Fibroblast of the aortic adventitia (primary cell): ENCODE results near the gene MVB12B. TPM values are rescaled to one million over a fixed set of nuclear protein-coding genes. Genes with fewer than 3 reads are reported as not detected.

Experiments used
- DNase-seq: peaks from one replicate; pipeline ENCODE4 v3.0.0-alpha.2; 2010; ENCODE audit warnings: low read depth
- H3K4me3 ChIP-seq: 2 replicates; pipeline ENCODE4 v1.5.1; 2011; ENCODE audit warnings: low read depth, mild to moderate bottlenecking, control low read depth, low read length, moderate library complexity
- total RNA-seq: library from RNA; depleted of rRNA; stranded (reverse); fragments of >200 nt; gene quantifications from 2 replicates; pipeline ENCODE4 v1.2.3, GENCODE V29; 2012; ENCODE audit warnings: low replicate concordance
- TF ChIP-seq, protein P1 (sequence below): IDR thresholded peaks from 2 replicates; pipeline ENCODE4 v1.5.1; 2011; ENCODE audit warnings: mild to moderate bottlenecking, low read length, control low read depth, inconsistent platforms; ENCODE audit not compliant: insufficient read depth

MVB12B gene
- total RNA-seq, 1 donor, result 3.5 TPM

DNA sequence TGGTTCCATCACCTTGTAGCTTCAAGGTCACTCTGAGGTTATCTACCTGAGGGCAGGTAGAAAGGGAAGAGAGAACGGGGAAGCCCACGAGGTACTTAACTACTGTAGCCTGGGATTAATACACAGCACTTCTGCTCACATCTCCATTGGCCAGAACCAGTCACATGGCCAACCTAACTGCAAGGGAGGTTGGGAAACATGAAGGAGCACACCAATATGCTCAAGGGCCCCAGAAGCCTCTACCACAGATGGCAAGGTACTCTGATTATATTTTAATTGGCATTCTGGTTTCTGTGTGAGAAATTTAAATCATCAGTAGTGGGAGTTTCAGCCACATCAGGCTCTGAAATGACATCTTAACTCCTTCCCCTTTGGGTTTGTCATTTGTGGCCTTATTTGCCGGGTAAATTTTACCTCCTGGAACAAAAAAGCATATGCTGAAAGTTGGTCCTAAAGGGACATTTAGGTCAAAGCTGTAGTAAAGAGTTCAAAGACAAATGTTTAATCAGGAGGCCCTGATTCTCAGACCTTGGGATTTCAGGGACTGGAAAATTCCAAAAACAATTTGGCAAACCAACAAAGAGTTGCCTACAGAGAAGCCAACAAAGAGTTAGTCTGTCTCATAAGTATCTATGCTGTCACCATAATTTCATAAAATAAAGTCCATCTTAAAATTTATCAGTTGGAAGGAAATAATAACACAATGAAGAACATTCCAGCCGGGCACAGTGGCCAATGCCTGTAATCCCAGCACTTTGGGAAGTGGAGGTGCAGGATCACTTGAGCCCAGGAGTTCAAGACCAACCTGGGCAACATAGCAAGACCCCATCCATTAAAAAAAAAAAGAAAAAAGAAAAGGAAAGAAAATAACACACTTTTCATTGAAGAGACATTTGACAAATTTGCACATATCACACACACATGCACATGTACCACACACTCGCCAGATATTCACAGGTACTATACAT is 13.8 kb upstream of the MVB12B start:
- no peak for DNase-seq
- no peak overlapping the region for H3K4me3 ChIP-seq
- TF ChIP-seq, protein P1, sequence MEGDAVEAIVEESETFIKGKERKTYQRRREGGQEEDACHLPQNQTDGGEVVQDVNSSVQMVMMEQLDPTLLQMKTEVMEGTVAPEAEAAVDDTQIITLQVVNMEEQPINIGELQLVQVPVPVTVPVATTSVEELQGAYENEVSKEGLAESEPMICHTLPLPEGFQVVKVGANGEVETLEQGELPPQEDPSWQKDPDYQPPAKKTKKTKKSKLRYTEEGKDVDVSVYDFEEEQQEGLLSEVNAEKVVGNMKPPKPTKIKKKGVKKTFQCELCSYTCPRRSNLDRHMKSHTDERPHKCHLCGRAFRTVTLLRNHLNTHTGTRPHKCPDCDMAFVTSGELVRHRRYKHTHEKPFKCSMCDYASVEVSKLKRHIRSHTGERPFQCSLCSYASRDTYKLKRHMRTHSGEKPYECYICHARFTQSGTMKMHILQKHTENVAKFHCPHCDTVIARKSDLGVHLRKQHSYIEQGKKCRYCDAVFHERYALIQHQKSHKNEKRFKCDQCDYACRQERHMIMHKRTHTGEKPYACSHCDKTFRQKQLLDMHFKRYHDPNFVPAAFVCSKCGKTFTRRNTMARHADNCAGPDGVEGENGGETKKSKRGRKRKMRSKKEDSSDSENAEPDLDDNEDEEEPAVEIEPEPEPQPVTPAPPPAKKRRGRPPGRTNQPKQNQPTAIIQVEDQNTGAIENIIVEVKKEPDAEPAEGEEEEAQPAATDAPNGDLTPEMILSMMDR, result no peak

DNA sequence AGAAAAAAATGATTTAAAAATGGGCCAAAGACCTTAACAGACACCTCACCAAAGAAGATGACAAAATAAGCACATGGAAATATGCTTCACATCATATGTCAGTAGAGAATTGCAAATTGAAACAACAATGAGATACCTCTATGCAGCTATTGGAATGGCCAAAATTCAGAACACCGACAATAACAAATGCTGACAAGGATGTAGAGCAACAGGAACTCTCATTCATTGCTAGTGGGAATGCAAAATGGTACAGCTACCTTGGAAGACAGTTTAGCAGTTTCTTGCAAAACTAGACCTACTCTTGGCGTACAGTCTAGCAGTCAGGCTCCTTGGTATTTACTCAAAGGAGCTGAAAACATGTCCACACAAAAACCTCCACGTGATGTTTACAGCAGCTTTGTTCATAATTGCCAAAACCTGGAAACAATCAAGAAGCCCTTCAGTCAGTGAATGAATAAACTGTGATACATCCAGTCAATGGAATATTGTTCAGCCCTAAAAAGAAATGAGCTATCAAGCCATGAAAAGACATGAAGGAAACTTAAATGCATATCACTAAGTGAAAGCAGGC is 10.5 kb upstream of the MVB12B start:
- no peak overlapping the region for H3K4me3 ChIP-seq
- no peak for DNase-seq
- TF ChIP-seq, protein P1, result no peak

DNA sequence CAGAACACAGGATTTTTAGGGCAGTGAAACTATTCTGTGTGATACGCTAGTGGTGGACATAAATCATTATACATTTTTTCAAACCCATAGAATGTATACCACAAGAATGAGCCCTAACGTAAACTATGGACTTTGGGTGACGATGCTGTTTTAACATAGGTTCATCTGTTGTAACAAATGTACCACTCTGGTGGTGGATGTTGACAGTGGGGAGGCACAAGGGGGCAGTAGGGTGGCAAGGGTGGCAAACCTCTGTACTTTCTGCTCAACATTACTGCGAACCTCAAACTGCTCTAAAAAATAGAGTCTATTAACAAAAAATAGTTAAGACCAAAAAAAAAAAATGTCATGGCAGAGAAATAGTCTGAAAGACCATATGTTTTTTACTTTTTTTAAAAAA is 9.1 kb upstream of the MVB12B start:
- TF ChIP-seq, protein P1, result no peak

DNA sequence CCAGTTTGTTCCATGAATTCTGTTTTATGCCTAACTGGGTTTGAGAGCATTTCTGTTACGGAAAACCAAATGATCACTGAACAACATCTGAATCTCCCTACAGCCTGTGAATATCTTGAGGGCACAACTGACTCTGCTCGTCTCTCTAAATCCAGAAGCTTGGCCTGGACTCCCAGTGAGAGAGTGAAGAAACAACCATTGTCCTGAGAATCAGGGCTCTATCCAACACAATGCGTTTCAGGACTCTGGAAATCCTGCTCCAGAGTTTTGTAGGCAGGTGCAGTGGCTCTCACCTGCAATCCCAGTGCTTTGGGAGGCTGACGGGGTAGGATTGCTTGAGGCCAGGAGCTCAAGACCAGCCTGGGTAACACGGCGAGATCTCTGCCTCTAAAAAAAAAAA is 7.8 kb upstream of the MVB12B start:
- no peak for DNase-seq
- H3K4me3 ChIP-seq, result no peak overlapping the region
- TF ChIP-seq, protein P1, result no peak

More for the DNA sequence above, 9.1 kb upstream of the MVB12B start:
- H3K4me3 ChIP-seq, result no peak overlapping the region
- no peak for DNase-seq

DNA sequence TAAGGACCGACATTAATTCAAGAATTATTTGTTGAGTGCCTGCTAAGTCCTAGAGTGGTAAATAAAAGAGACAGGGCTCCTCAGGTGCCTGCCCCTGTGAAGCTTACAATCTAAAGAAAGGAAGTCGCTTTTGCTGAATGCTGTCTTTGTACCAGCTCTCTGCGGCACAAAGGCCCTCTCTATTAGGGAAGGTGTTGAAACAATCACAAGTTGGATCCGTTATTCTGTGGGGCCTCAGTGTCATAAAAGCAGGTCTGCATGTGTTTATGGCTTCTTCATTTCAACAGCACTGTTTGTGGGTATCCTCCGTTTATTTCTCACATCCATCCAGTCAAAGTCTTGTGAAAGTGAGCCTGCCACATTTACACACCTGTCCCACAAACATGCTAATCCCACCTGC is 7.0 kb upstream of the MVB12B start:
- no peak for DNase-seq
- H3K4me3 ChIP-seq, result no peak overlapping the region
- TF ChIP-seq, protein P1, result no peak

DNA sequence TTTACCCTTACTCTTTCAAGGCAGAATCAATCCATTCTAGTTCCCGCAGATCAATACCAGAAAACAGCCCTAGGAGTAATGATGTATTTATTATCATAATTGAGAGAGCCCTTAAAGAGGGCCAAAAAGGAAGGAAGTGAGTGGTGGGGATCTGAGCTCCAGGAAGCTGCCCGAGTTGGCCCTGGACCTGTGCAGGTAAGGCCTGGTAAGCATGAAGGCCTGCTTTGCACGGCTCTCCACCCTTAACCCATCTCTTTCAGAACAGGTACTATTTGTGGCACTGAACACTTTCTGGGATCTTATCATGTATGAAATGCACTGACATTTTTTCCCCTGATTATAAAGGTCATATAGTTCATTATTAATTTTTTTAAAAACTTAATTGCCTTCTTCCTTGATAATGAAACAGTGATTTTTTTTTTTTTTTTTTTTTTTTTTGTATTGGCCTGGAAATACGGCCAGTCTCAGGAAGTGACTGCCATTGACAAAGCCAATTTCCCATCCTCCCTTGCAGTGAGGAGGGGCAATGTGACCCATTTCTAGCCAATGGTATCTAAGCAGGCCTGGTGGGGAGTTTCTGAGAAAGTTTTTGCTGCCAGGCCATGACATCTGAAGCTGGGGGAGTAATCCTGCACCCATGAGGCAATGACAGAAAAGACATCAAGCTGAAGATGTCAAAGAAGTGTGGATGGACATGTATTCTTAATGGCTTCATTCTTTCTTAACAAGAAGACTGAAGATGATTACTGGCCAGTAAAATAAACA is 6.3 kb upstream of the MVB12B start:
- TF ChIP-seq, protein P1, result no peak
- DNase-seq, result no peak
- H3K4me3 ChIP-seq, result no peak overlapping the region
